D721Med (cell line): ENCODE measurements around the gene ATE1.

Source experiments
- DNase-seq: peaks from one replicate; pipeline ENCODE4 v3.0.0; 2011; ENCODE audit warnings: low spot score; ENCODE audit not compliant: insufficient read length
- FAIRE-seq: peaks from 2 replicates; lab custom pipeline; 2011; peaks lifted over from hg19 to GRCh38; lab: Jason Lieb, UNC
- CTCF ChIP-seq: IDR thresholded peaks from 2 replicates; pipeline ENCODE4 v1.5.1; 2012; ENCODE audit warnings: mild to moderate bottlenecking, control low read depth; ENCODE audit not compliant: insufficient read depth; ENCODE audit errors: missing control alignments

ATE1 gene

GRCh38 chr10:121715076-121715475 lies 212.8 kb downstream of the ATE1 start:
- FAIRE-seq (no peak), DNase-seq (no peak)

GRCh38 chr10:121713486-121713885 lies 214.3 kb downstream of the ATE1 start:
- FAIRE-seq (no peak), DNase-seq (no peak)
- no peak for TF ChIP-seq CTCF

More at GRCh38 chr10:121715076-121715475, 212.8 kb downstream of the ATE1 start:
- no peak for TF ChIP-seq CTCF

GRCh38 chr10:121710971-121711370 lies 216.9 kb downstream of the ATE1 start:
- TF ChIP-seq CTCF: no peak
- no peak for DNase-seq
- FAIRE-seq: no peak

- TF ChIP-seq CTCF: no peak
- DNase-seq: no peak
- no peak for FAIRE-seq
These were observed 217.6 kb downstream of the ATE1 start for GRCh38 chr10:121710207-121710606.

- FAIRE-seq (no peak), DNase-seq (no peak)
- TF ChIP-seq CTCF: no peak
These were observed 218.2 kb downstream of the ATE1 start for GRCh38 chr10:121709675-121710073.

GRCh38 chr10:121708728-121709674 lies 218.8 kb downstream of the ATE1 start:
- no peak for DNase-seq
- FAIRE-seq: no peak
- TF ChIP-seq CTCF: no peak
